OCI-LY3 (cell line): ENCODE results near the gene LENG8.

ENCODE experiments used
- EZH2phosphoT487 ChIP-seq: fragments of 200-600 bp; shearing (Covaris generic); IDR thresholded peaks from 2 replicates; pipeline ENCODE4 v1.6.1; 2018; ENCODE audit warnings: antibody characterized with exemption, mixed run types, low read depth
- TF ChIP-seq, protein P1 (sequence below): fragments of 200-600, 300-600 bp; sonication (generic); IDR thresholded peaks from 2 replicates; pipeline ENCODE4 v1.5.1; 2014; ENCODE audit warnings: antibody characterized with exemption, low read length, low read depth

DNA sequence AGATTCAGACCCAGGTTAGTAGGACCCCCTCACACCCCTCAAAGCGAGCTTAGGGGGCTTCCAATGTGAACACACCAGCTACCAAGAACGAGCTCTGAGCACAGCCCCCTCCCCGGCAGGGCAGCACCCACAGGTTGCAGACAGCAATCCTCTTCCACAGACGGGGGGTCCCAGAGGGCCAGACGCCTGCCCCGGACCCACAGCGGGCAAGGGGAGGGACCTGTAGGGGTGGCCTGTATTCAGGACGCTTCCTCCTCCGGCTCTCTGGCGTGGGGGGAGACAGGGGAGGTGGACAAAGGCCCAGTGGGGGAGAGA is 29.0 kb upstream of the LENG8 start:
- TF ChIP-seq, protein P1, sequence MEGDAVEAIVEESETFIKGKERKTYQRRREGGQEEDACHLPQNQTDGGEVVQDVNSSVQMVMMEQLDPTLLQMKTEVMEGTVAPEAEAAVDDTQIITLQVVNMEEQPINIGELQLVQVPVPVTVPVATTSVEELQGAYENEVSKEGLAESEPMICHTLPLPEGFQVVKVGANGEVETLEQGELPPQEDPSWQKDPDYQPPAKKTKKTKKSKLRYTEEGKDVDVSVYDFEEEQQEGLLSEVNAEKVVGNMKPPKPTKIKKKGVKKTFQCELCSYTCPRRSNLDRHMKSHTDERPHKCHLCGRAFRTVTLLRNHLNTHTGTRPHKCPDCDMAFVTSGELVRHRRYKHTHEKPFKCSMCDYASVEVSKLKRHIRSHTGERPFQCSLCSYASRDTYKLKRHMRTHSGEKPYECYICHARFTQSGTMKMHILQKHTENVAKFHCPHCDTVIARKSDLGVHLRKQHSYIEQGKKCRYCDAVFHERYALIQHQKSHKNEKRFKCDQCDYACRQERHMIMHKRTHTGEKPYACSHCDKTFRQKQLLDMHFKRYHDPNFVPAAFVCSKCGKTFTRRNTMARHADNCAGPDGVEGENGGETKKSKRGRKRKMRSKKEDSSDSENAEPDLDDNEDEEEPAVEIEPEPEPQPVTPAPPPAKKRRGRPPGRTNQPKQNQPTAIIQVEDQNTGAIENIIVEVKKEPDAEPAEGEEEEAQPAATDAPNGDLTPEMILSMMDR, result no peak
- no peak for TF ChIP-seq EZH2phosphoT487
